IMR-90 (cell line): Measurements from ENCODE around the gene FAM8A1. TPM values are rescaled to one million over a fixed set of nuclear protein-coding genes. Genes with fewer than 3 reads are reported as not detected.

ENCODE experiments used
- ATAC-seq: fragments of 200-7000 bp; cut with Tn5 transposase; 2 replicates; pipeline ENCODE4 v1.9.1; 2020; ENCODE audit warnings: low read depth, mild to moderate bottlenecking, moderate library complexity
- BruUV-seq: library from RNA; stranded (reverse); fragments of 400-500 nt; replicated peaks from 2 replicates; lab custom pipeline; 2021; lab: Mats Ljungman, UMichigan
- CTCF ChIA-PET: fragments of 300-600 bp; formaldehyde crosslinking; extraction: SDS; loops from one replicate; lab custom pipeline; 2021; ENCODE audit warnings: antibody characterized with exemption; lab: Yijun Ruan, JAX
- POLR2A ChIA-PET: fragments of 300-600 bp; sonication (Branson Sonifier 250); formaldehyde crosslinking; loops from one replicate; lab custom pipeline; 2022; ENCODE audit warnings: antibody characterized with exemption; ENCODE audit not compliant: unreplicated experiment; lab: Charles Lee
- DNase-seq: peaks from one replicate; pipeline ENCODE4 v3.0.0; 2013
- H2AFZ ChIP-seq: replicated peaks from 2 replicates; pipeline ENCODE3; 2013; ENCODE audit warnings: low read length, mild to moderate bottlenecking; ENCODE audit not compliant: poor library complexity
- H2AK5ac ChIP-seq: 2 replicates; pipeline ENCODE4 v1.6.1; 2013; ENCODE audit warnings: low read depth, low read length, inconsistent platforms
- H2AK9ac ChIP-seq: replicated peaks from 2 replicates; pipeline ENCODE3; 2013; ENCODE audit warnings: mild to moderate bottlenecking, low read depth, low read length, moderate library complexity; ENCODE audit not compliant: poor library complexity
- H2BK120ac ChIP-seq: 2 replicates; pipeline ENCODE4 v1.6.1; 2013; ENCODE audit warnings: low read depth, low read length, inconsistent platforms
- H2BK15ac ChIP-seq: 3 replicates; pipeline ENCODE4 v1.6.1; 2013; ENCODE audit warnings: low read depth, low read length, inconsistent platforms
- H2BK20ac ChIP-seq: 2 replicates; pipeline ENCODE4 v1.6.1; 2013; ENCODE audit warnings: low read depth, mild to moderate bottlenecking, inconsistent platforms, low read length, moderate library complexity
- H2BK5ac ChIP-seq: 2 replicates; pipeline ENCODE4 v1.6.1; 2013; ENCODE audit warnings: mild to moderate bottlenecking, low read depth, low read length, inconsistent platforms; ENCODE audit not compliant: poor library complexity, severe bottlenecking
- H3K14ac ChIP-seq: replicated peaks from 2 replicates; pipeline ENCODE4 v1.6.1; 2013; ENCODE audit warnings: low read depth, low read length, inconsistent platforms
- H3K18ac ChIP-seq: 2 replicates; pipeline ENCODE4 v1.6.1; 2013; ENCODE audit warnings: low read depth, low read length, control low read depth
- H3K23ac ChIP-seq: 2 replicates; pipeline ENCODE4 v1.6.1; 2013; ENCODE audit warnings: low read depth, low read length, inconsistent platforms
- H3K27ac ChIP-seq: 2 replicates; pipeline ENCODE4 v1.5.1; 2013; ENCODE audit warnings: mild to moderate bottlenecking, control low read depth, low read length; ENCODE audit not compliant: insufficient read depth
- H3K27me3 ChIP-seq: 2 replicates; pipeline ENCODE4 v1.6.1; 2013; ENCODE audit warnings: low read length; ENCODE audit not compliant: control insufficient read depth, insufficient read depth
- H3K36me3 ChIP-seq: 2 replicates; pipeline ENCODE4 v1.6.1; 2013; ENCODE audit warnings: low read length, mixed read lengths; ENCODE audit not compliant: control insufficient read depth, insufficient read depth
- H3K4ac ChIP-seq: 2 replicates; pipeline ENCODE4 v1.6.1; 2013; ENCODE audit warnings: low read depth, low read length, inconsistent platforms
- H3K4me1 ChIP-seq: 2 replicates; pipeline ENCODE4 v1.6.1; 2013; ENCODE audit warnings: low read length, mixed read lengths; ENCODE audit not compliant: control insufficient read depth, insufficient read depth
- H3K4me2 ChIP-seq: 2 replicates; pipeline ENCODE4 v1.6.1; 2013; ENCODE audit warnings: low read depth, mild to moderate bottlenecking, control low read depth, low read length, moderate library complexity
- H3K4me3 ChIP-seq: 2 replicates; pipeline ENCODE4 v1.5.1; 2013; ENCODE audit warnings: low read depth, mild to moderate bottlenecking, control low read depth, low read length, moderate library complexity; ENCODE audit not compliant: insufficient read depth
- H3K56ac ChIP-seq: 2 replicates; pipeline ENCODE4 v1.6.1; 2013; ENCODE audit warnings: low read length, inconsistent platforms; ENCODE audit not compliant: insufficient read depth; ENCODE audit errors: extremely low read depth
- H3K79me1 ChIP-seq, 2 experiments: 2 replicates each; pipeline ENCODE4 v1.6.1; 2013; ENCODE audit warnings: low read length in 2 of 2, inconsistent platforms in 1 of 2, low read depth in 1 of 2
- H3K9ac ChIP-seq: 2 replicates; pipeline ENCODE4 v1.6.1; 2013; ENCODE audit warnings: low read depth, low read length, control low read depth
- H3K9me1 ChIP-seq: 2 replicates; pipeline ENCODE4 v1.6.1; 2013; ENCODE audit warnings: low read length, inconsistent platforms; ENCODE audit not compliant: insufficient read depth
- H3K9me3 ChIP-seq: 2 replicates; pipeline ENCODE4 v1.6.1; 2013; ENCODE audit warnings: low read length; ENCODE audit not compliant: control insufficient read depth, insufficient read depth
- H4K20me1 ChIP-seq: 2 replicates; pipeline ENCODE4 v1.6.1; 2013; ENCODE audit warnings: low read length, inconsistent platforms; ENCODE audit not compliant: insufficient read depth
- H4K5ac ChIP-seq: 2 replicates; pipeline ENCODE4 v1.6.1; 2013; ENCODE audit warnings: mild to moderate bottlenecking, low read depth, low read length, control low read depth
- H4K8ac ChIP-seq, 2 experiments: 2 replicates each; pipeline ENCODE4 v1.6.1; 2013; ENCODE audit warnings: low read depth in 2 of 2, low read length in 2 of 2, control low read depth in 1 of 2, inconsistent platforms in 1 of 2
- H4K91ac ChIP-seq: 2 replicates; pipeline ENCODE4 v1.6.1; 2013; ENCODE audit warnings: low read depth, low read length, inconsistent platforms; ENCODE audit not compliant: insufficient read depth
- BHLHE40 ChIP-seq: fragments of 150-350 bp; IDR thresholded peaks from 2 replicates; pipeline ENCODE4 v1.6.1; 2016; ENCODE audit warnings: mild to moderate bottlenecking, low read depth, low read length
- ELK1 ChIP-seq: fragments of 150-350 bp; IDR thresholded peaks from 2 replicates; pipeline ENCODE4 v1.6.1; 2016; ENCODE audit warnings: low read depth, mild to moderate bottlenecking, low read length, moderate library complexity, borderline replicate concordance
- MAZ ChIP-seq: IDR thresholded peaks from 2 replicates; pipeline ENCODE4 v1.6.1; 2012; ENCODE audit warnings: low read depth, mild to moderate bottlenecking, low read length, improper control_type of control experiment, moderate library complexity, borderline replicate concordance
- RAD21 ChIP-seq: IDR thresholded peaks from 2 replicates; pipeline ENCODE4 v1.6.1; 2012; ENCODE audit warnings: low read length, improper control_type of control experiment
- SMC3 ChIP-seq: fragments of 150-350 bp; IDR thresholded peaks from 2 replicates; pipeline ENCODE4 v1.6.1; 2016; ENCODE audit warnings: low read depth, mild to moderate bottlenecking, antibody characterized with exemption, low read length, moderate library complexity
- USF2 ChIP-seq: fragments of 150-350 bp; IDR thresholded peaks from 2 replicates; pipeline ENCODE4 v1.6.1; 2017; ENCODE audit warnings: mild to moderate bottlenecking, antibody characterized with exemption, low read length, low read depth
- WGBS, 2 experiments: methylation state at CpG; one replicate each; pipeline versions ENCODE4 v1.1.5 to v1.1.7; 2013; ENCODE audit warnings: missing lambda C conversion rate in 2 of 2; ENCODE audit not compliant: insufficient read length in 1 of 2; ENCODE audit errors: extremely low coverage in 2 of 2; 5-methylcytosine and 5-hydroxymethylcytosine counted together
- dilution Hi-C: fragments of 300-500 bp; cut with HindIII; formaldehyde crosslinking; loops from one replicate; pipeline ENCODE4 v1.14.3; 2018; ENCODE audit warnings: low sequenced_read_pairs; ENCODE audit not compliant: unreplicated experiment
- in situ Hi-C: fragments of 300-500 bp; cut with MboI; formaldehyde crosslinking; loops from 3 replicates; pipeline ENCODE4 v1.14.3; 2019; ENCODE audit warnings: low sequenced_read_pairs, inconsistent platforms, mixed read lengths
- intact Hi-C: fragments of 100-400 bp; cut with micrococcal nuclease; formaldehyde crosslinking; loops from 2 replicates; pipeline ENCODE4 v1.10.0; 2022
- polyA plus RNA-seq, 3 experiments: library from polyadenylated mRNA; depleted of rRNA; stranded (reverse); fragments of >200 nt; gene quantifications; 2 replicates each; pipeline ENCODE4 v1.2.3, GENCODE V29; 2012; ENCODE audit warnings: low replicate concordance in 1 of 3
- total RNA-seq: library from RNA; depleted of rRNA; stranded (reverse); fragments of >200 nt; gene quantifications from 2 replicates; pipeline ENCODE4 v1.2.3, GENCODE V29; 2012

Gene FAM8A1
- total and polyA plus RNA-seq, 2 of the 4 experiments (the other 2 are of a cell fraction) = 8.1 to 8.2 TPM

DNA sequence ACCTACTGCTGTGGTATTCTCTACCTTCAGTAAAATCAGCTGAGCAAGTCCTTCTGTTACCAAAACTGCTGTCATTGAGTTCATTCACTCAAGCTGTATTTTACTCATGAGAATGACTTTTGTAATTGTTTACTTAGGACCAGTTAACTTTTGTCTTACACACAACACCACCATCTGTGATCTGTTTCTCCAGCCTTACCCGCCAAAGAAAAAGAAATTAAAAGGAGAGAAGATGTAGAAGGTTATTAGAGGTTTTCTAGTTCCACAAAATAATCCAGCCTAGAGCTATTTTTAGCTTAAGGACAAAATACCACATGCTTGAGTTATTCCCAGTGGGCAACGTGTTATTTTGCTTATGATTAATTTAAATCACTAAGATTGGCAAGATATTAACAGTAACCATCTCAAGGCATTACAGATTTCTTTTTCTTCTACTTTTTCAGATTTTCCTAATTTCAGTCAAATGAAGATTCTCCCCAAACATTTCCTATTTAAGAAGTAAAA, 38.2 kb downstream of the FAM8A1 start:
- Histone ChIP-seq H2BK15ac (no peak overlapping the region), H2BK5ac (no peak overlapping the region), H3K9me1 (peaks cover 12% of the 10 kb centered on the region; the same call in 1 of the 2 replicates), H3K56ac (no peak overlapping the region), H3K9me3 (no peaks in the 10 kb centered on the region), H3K4ac (no peak overlapping the region), H3K36me3 (peaks cover 33% of the 10 kb centered on the region), H4K5ac (no peak overlapping the region), H2BK120ac (no peak overlapping the region), H3K4me2 (no peak overlapping the region), H2AK5ac (no peak overlapping the region), H3K18ac (no peak overlapping the region), H3K27ac (no peak overlapping the region), H3K4me1 (0 out of 2 replicates have a peak, but pooled peaks cover 2% of the 10 kb centered on the region), H3K79me1 (peaks cover 26 to 60% of the 10 kb centered on the region in 2 experiments), H2BK20ac (no peak overlapping the region), H3K14ac (no peak overlapping the region; the same call in 1 of the 2 replicates), H3K23ac (no peak overlapping the region), H4K20me1 (peaks cover 8% of the 10 kb centered on the region), H4K8ac (no peak overlapping the region), H2AFZ (no peak overlapping the region), H3K9ac (no peak overlapping the region), H3K4me3 (no peak overlapping the region), H2AK9ac (no peak overlapping the region), H3K27me3 (no peaks in the 10 kb centered on the region), H4K91ac (no peak overlapping the region)
- WGBS, 2 experiments = no CpG with 5 or more reads among the region's 2 CpGs
- in situ Hi-C loops (no loop called here), intact Hi-C loops (loop anchor here (5.0 kb wide), 1 partner anchor 39 kb away; no protein-coding TSS in a partner anchor), dilution Hi-C loops (no loop called here)
- CTCF ChIA-PET = no interaction called here
- no TSS peak for BruUV-seq
- POLR2A ChIA-PET = no interaction called here
- DNase-seq (peak; percentile 3), ATAC-seq (no peak)
- TF ChIP-seq RAD21 = no peak
- TF ChIP-seq BHLHE40 = no peak
- no peak for TF ChIP-seq MAZ
- no peak for TF ChIP-seq SMC3
- TF ChIP-seq USF2 = no peak
- TF ChIP-seq ELK1 = no peak
